NCI-H1436 (cell line): ENCODE measurements around the gene ADRA2A.

ENCODE experiments used
- DNase-seq: peaks from one replicate; lab custom pipeline; 2025; lab: John Stamatoyannopoulos, UW

The ADRA2A gene

DNA sequence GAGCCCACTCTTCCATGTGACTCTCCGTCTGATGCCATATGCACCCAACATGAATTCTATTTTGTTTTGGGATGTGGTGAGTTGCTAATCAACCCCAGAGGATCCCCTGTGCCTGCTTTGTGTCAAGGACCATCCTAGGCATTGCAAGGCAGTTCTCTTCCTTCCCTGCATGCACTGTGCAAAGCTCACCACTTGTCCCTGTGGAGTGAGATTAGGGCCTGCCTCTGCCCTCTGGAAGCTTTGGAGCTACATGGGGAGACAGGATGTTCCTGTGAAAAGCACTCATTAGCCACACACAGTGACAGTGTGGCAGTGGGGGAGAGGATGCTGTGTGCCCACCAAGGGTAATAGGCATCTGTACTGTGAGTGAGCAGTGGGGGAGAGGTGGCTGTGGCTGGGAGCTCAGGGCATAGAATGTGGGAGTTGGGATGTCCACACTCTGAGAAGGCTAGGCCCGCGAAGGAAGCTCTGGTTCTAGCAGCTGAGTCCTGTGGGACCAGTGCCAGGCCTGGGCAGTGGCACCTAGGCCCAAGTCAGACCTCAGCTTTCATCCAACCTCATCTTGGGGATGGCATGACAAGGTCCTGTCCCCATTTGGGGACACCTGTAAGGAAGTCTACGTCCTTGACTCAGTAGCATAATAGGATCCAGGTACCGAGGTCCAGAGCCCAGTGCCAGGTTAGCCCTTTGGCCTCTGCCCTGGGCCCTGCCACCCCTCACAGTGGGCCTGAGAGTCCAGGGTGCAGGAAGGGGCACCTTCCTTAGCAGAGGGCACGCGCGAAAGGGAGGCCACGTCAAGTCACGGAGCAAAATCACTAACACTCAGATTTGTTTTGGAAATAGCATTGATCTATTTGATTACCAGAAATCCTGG, 6.6 kb downstream of the ADRA2A start:
- no peak for DNase-seq

DNA sequence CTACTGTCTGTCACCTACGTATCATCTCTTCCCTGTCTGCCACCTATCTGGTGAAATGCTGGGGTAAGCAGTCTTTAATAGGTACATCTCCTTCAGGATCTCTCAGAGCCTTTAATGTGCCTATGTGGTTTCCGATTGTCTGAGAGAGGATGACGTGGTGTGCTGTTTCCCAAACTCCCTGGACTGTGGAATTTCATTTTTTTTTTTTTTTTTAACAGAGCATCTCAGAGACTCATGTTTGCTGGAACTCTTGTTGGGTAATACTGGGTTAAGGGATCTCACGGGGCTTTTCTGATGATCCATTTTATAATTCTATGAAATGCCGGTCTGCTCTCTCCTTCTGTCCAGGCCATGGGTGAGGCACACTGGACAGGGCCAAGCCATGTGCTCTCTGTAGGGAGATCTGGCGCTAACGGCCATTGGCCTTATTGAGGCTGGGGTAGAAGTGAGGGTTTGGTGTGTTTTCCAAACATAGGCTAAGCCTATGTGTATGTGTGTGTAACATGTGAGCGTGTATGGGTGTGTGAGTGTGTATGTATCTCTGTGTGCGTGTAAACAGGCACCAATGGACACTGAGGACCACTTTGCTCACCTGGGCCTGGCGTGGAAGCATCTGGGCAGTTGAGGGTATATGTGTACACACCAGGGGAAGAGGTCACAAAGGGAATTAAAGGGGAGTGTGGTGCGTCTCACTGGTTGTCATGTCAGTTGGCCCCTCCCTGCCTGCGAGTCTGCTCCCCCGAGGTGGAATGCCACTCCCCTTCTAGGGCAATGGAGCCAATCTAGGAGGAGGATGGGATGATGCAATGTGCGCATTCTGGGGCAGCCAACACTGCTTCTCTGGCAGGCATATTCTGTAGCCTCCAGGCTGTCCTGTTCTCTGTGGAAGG, 7.8 kb downstream of the ADRA2A start:
- DNase-seq: no peak

DNA sequence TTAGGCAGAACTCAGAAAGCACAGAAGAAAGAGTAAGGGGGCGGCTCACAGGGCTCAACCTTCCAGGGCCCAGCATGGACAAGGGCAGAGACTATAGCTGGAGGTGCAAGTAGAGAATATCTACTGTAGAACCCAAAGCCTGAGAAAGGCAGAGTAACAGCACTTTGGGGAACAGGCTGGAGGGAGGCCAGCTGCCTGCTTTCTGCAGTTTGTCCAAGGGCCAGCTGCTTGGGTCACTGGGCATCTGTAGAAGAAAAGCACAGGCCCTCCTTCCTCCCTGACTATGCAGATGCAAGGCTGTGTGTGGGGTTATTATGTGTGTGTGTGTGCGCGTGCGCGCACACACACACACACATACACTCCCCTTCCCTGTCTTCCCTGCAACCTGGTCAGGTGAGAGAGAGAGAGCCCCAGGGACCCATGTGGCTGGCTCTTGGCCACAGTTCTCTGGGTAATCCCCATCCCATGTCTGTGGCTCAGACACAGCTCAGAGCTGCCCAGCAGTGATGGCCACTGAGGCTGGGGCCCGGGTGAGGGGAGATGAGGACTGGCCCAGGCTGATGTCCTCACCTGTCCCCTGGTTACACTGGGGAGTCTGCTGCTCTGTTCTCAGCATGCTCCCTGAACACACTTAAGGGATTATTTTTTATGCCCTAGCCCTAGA, 9.0 kb downstream of the ADRA2A start:
- no peak for DNase-seq

DNA sequence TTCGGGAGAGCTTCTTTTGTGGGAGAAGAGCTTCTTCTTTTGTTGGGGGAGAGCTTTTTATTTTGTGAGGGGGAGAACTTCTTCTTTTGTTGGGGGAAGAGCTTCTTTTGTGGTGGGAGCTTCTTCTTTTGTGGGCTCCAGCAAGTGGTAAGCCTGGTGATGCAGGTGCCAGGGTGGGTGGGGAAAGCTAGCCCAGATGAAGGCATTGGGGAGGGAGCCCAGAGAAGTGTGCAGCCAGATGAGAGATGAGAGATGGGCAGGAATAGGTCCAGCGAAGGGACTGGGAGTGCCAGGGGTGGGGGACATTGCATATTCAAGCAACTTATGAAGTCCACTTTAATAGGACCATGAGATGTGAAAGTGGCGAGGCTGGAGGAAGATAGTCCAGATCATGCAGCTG, 9.7 kb downstream of the ADRA2A start:
- no peak for DNase-seq

DNA sequence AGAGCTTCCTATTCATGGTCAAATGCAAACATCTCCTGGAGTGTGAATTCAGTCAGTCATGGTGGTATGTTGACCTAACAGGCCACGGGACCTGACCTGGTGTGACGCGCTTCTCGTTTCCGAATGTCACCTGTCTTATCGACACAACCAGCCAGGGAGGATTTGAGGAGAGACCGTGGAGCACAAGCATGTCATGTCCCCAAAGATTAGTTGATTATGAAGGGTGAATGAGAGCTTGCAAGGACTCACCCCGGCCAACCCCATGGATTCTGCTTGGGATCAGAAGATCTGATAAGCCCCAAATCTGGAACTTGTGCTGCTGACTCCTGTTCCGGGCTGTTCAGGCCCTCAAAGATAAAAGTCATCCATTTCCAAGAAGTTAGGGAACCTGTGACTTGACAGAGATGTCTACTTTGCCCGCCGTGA, 10.5 kb downstream of the ADRA2A start:
- no peak for DNase-seq

DNA sequence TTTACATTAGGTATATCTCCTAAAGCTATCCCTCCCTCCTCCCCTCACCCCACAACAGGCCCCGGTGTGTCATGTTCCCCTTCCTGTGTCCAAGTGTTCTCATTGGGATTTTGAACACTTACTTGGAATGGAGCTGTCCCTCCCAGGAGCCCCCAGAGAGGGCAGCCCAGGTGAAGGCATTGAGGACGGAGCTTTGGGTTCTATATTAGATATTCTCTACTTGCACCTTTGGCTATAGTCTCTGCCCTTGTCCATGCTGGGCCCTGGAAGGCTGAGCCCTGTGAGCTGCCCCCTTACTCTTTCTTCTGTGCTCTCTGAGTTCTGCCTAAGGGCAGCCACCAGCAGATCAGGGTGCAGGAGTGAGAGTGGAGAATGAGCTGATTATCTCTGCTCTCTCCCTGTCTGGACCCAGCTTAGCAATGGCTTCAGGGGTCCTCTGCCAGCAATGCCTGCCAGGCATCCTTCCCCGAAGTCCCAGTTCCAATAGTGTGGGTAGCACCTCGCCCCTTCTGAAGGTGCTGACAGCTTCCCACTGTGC, 11.2 kb downstream of the ADRA2A start:
- no peak for DNase-seq

DNA sequence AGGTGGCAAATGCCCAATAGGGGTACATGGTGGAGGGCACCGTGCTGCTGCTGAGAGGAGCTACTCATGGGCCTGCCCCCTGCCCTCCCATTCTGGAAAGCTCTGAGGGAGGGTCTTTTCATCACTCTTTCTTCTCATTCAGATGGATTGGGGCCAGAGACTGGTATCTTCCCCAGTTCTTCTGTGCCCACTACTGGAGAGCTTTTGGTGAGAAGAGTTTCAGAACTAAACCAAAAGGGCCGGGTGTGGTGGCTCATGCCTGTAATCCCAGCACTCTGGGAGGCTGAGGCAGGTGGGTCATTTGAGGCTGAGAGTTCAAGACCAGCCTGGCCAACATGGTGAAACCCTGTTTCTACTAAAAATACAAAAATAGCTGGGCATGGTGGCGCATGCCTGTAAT, 12.5 kb downstream of the ADRA2A start:
- no peak for DNase-seq

DNA sequence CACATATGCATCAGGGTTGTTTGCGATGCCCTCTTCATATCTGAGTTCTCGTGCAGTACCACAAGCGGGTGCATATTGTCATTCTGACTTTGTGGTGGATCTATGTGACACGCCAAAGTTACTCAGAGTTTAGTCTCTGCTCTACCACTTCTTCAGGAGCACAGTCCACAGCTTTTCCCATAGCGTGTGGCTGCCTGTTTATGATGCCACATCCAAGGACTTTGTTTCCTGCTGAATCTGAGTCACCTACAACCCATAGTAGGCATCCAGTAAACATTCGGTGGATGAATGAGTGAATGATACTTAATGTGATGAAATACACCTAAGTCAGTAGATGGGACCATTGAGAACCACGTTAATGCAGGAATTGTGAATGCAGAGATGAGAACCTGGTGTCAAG, 15.0 kb downstream of the ADRA2A start:
- DNase-seq: no peak

DNA sequence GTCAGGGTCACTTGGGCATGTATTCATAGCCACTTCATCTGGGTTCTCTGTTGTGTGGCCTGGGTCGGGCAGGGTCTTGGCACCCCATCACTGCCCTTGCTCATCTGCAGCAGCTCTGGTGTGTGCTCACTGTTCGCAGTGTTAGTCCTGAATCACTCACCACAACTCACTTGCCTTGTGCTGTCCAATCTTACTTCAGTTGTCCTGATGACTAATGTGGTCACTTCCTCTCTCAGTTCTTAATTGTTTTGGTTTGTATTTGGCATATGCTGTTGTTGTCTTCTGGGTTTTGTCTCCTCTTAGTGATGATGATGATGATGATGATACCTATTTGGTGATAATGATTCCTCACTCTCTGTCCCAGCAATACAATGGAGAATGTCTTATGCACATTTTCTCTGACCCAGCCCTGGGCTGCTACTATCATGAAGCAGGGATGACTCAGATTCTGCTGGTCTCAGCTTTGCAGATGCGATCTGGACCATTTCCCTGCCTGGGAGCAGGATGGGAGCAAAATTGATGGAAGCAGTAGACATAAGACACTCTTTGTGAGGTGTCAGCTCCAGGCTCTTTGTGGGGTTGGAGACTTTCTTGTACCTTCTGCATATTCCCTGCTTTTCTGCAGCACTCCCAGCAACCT, 17.0 kb downstream of the ADRA2A start:
- no peak for DNase-seq

DNA sequence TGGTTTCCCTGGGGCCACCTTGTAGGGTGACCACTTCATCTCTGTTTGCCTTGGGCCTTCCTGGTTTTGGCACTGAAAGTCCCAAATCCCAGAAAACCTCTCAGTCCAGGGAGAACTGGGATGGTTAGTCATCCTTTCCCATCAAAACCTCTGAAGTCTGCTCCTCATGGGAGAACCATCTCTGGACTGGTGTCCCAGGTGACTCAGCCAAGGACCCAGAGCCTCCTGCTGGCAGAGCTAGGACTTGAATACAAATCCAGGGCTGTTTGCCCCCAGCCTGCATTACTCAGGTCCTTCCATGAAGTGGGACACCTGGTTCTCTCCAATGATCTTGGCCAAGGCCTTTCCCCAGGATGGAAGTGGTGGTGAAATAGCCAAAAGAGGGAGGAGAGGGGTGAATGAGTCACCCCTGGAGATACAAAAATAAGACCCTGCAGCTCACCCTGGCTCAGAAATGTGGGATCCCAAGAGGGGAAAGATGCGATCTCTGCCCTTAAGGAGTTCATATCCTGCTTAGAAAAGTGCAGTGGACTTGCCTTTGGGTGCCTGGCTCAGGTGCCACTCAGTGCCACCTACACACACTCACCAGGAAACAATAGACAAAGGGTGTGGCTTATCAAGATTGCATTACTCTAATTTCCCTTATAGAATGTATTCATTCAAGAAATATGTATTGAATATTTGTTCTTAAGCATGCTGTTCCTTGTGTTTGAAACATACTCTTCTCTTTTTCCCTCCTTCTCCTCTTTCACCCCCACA, 22.0 kb downstream of the ADRA2A start:
- no peak for DNase-seq

DNA sequence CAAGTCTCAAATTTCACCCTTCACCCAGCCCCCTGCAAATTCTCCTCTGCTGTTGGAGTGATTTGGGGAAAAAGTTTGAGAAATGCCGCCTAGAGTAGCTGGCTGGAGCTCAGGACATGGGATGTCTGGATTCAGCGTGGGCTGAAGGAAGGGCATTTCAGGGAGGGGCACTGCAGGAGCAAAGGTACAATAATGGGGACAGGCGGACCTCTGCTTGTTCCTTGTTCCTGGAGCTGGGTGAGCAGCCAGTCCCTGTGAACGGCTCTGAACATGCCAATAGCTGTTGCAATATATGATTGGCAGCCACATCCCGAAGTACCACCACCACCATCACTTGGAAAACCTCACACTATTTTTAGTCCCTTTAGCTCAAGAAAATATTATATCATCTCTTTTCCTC, 23.4 kb downstream of the ADRA2A start:
- DNase-seq: no peak

DNA sequence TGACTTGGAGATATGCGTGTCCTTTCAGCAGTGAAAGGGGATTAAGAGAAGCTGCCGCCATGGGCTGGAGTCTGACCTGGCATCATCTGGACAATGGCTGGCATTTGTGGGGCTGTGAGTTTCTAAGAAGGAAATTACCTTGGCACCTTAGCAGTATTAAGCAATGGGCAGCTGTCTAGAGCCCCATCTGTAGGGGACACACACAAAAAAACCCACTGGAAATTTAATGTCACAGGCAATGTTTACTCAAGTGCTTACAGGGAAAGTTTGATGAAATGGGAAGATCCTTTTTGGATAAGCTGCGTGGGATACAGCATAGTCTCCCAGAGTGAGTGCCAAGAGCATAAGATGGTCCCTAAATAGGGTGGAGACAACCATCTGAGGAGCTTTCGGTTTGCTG, 25.0 kb downstream of the ADRA2A start:
- no peak for DNase-seq

DNA sequence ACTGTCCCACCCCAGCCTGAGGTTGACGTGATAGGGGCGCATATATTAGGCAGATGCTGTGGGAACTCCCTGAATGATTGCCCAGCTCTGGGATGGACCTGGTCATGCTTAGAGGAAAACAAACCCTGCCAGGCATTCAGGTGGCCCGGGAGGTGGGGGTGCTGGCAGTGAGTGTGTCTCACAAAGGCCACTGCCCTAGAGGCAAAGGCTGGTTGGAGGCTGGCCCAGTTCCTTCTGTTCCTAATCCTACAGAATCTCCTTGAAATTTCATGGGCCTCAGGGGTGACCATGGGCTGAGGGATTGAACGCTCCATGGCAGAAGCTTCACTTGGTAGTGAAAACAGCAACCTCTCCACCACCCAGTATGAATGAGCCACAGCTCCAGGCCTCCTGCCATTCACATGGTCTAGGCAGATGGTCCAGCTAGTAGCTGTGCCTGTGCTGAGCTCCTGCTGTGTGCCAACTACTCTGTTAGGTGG, 25.6 kb downstream of the ADRA2A start:
- no peak for DNase-seq

DNA sequence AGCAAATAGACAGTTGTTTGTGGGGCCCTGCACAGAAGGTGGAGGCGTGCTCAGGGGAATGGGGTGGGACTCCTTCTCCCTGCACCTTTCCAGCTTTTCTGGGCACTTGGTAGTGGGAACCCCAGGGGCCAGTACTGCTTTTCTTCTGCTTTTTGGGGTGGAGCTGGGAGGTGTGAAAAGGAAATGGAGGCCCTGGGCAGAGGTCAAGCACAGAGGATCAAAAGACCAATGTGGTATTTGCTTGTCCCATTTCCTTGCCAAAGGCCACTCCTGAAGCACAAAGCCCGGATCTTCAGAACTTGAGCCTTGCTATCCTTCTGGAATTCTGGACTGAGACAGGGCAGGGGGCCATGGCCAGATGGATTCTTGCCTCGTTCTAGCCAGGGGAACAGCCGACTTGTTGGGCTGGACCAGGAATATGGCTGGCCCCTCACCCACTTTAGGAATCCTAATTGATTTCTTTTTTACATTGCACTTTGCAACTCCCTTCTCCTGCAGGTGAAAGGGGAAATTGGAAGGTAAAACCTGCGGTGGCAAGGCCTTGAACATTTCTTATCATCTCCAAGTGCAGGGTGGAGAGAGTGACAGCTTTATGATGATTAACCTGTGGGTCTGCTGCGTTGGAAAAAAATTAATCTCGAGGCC, 26.5 kb downstream of the ADRA2A start:
- no peak for DNase-seq

DNA sequence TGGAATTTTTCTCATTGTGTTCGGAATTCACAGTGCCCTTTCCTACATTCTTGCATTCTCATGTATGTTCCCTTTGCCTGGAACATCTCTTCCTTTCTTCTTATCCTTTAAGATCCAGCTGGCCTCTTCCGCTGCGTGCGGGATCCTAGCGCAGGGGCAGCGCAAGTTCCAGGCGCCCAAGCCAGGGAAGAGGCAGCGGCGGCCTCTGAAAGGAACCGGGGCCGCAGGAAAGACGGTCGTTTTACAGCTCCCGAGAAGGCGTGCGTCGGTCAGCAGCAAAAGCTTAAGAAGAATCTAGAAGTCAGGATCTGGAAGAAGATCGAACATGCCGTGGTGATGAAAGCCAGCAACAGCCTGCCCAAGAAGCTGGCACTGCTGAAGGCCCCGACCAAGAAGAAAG, 28.0 kb downstream of the ADRA2A start:
- DNase-seq: no peak

DNA sequence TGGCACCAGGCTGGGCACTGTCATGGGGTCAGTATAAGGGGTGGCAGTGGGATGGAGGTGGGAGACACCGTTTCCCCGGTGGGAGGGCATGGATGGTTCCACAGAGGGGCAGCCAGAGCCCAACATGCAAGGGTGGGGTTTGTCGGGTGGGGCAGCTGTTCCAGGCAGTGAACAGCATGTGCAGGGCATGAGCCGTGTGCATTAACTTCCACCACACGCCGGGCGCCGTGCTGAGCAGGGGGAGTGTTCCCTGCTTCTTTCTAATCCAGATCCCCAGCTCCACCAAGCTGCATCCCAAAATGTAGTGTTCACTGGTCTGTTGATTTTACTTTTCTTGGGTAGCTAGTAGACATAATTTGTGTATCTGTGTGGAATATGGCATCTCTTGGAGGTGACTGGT, 29.3 kb downstream of the ADRA2A start:
- no peak for DNase-seq

DNA sequence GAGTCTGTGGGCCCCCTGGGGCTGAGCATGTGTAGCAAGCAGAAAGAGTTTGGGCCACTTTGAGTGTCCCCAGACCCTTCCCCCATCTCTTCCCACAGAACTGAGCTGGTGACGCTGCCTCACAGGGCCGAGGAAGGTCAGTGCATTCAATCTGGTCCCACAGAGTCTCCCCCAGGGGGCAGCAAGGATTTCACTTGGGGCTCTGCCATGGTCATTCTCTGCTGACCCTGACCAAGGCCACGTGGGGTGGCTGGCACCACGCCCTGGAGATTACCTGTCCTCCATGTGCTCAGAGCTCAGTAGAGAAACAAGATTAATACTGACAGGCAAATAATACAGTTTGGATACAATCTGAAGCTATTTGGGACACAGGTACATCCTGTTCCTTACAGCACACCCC, 30.2 kb downstream of the ADRA2A start:
- no peak for DNase-seq

DNA sequence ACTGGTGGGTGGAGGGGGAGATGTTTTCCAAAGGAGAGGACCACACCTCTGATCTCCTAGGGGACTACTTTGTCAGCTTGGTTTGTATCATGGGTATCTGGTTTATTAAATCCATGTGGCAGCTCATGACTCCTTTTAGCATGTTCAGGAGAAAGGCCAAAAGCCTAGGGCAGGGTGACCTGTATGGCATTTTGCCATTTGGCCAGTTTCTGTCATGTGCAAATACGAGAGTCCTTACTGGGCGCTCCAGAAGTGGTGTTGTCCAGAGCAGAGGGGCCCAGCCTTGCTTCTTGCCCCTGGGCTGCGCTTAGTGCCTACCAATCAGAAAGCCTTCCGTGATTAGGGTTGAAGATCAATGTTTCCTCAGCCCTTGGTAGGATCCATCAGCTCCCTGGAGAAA, 31.0 kb downstream of the ADRA2A start:
- no peak for DNase-seq

DNA sequence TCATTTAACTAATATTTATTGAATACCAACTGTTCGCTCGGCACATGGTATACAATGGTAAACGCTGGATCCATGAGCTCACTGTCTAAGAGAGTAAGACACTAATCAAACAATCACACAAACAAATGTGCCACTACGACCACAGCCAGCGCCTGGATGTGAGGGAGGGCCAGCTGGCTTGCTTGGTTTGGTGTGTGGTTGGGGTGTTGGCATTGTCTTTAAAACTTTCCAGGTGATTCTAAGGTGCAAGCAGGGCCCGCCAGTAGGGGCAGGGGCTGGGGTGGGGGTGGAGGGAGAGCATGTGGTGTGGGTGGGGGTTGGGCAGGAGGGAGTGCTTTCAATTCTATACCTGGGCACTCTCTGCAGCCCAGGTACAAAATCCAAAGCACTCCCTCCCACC, 31.6 kb downstream of the ADRA2A start:
- DNase-seq: no peak

DNA sequence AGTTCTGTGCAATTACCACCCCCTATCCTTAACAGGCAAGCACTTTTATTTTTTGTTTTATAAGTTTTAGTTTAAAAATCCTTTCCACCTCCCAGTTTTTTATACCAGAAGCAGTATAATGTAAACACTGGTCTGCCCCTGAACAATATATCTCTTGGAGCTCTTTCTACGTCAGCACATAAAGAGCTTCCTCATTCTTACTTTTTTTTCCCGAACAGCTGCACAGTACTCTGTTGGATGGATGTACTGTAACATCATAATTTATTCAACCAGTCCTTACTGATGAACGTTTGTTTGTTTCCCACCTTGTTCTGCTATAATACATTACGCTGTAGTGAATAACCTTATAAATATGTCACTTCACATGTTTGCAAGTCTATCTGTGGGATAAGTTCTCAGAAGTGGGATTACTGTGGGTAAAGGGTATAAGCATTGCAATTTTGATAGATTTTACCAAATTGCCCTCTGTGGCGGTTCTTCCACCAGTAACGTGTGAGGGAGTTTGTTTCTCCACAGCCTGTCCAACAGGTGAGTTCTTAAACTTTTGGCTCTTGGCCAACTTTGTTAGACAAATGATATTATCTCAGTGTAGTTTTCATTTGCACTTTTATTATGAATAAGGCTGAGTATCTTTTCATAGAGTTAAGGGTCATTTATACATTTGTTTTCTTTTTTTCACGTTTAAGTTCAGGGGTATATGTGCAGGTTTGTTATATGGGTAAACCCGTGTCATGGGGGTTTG, 32.8 kb downstream of the ADRA2A start:
- DNase-seq: no peak
